K562 (cell line): ENCODE measurements around the gene DPP9. TPM values are rescaled to one million over a fixed set of nuclear protein-coding genes. Genes with fewer than 3 reads are reported as not detected.

Source experiments
- DNMT1 ChIP-seq: fragments of 450-650 bp; IDR thresholded peaks from 2 replicates; pipeline ENCODE4 v1.6.1; 2016; ENCODE audit warnings: antibody characterized with exemption, mild to moderate bottlenecking
- E2F6 ChIP-seq, 2 experiments: IDR thresholded peaks; 2 replicates each; pipeline ENCODE4 v1.6.1; 2011; ENCODE audit warnings: borderline replicate concordance in 1 of 2, control low read depth in 1 of 2, low read depth in 1 of 2, low read length in 1 of 2, mild to moderate bottlenecking in 1 of 2, mixed read lengths in 1 of 2, moderate library complexity in 1 of 2; ENCODE audit not compliant: insufficient read depth in 1 of 2, insufficient read length in 1 of 2, poor library complexity in 1 of 2, severe bottlenecking in 1 of 2; ENCODE audit errors: extremely low read depth in 1 of 2
- IFI16 ChIP-seq: fragments of 250-450 bp; sonication (Bioruptor Pico); IDR thresholded peaks from 2 replicates; pipeline ENCODE4 v2.1.2; 2022; ENCODE audit warnings: mild to moderate bottlenecking, inconsistent platforms
- LCOR ChIP-seq: sonication (generic); formaldehyde crosslinking; IDR thresholded peaks from 2 replicates; pipeline ENCODE4 v1.8.0; 2022; ENCODE audit warnings: mild to moderate bottlenecking, missing genetic modification reagents
- POLR3A ChIP-seq: IDR thresholded peaks from 2 replicates; pipeline ENCODE4 v1.6.1; 2011; ENCODE audit warnings: borderline replicate concordance, mild to moderate bottlenecking, moderate library complexity; ENCODE audit not compliant: insufficient read length, insufficient read depth; ENCODE audit errors: extremely low read depth
- ZFP30 ChIP-seq: fragments of 250-450 bp; sonication (Bioruptor Pico); IDR thresholded peaks from 2 replicates; pipeline ENCODE4 v1.8.0; 2022; ENCODE audit warnings: moderate library complexity, mild to moderate bottlenecking, inconsistent platforms, borderline replicate concordance
- ZNF212 ChIP-seq: fragments of 450-650 bp; formaldehyde crosslinking; IDR thresholded peaks from 2 replicates; pipeline ENCODE4 v1.4.0; 2020; ENCODE audit warnings: mild to moderate bottlenecking
- ZNF263 ChIP-seq: sonication (generic); formaldehyde crosslinking; IDR thresholded peaks from 2 replicates; pipeline ENCODE4 v1.8.0; 2022; ENCODE audit warnings: mild to moderate bottlenecking, missing genetic modification reagents, borderline replicate concordance
- ZNF431 ChIP-seq: sonication (generic); formaldehyde crosslinking; IDR thresholded peaks from 2 replicates; pipeline ENCODE4 v1.8.0; 2022; ENCODE audit warnings: mild to moderate bottlenecking, missing genetic modification reagents
- ZNF551 ChIP-seq: fragments of 250-450 bp; sonication (Bioruptor Pico); IDR thresholded peaks from 2 replicates; pipeline ENCODE4 v1.5.0; 2021; ENCODE audit warnings: mild to moderate bottlenecking, moderate library complexity
- polyA plus RNA-seq, 8 experiments: library from polyadenylated mRNA; depleted of rRNA in 4 of 8; stranded (reverse) in 5 of 8; unstranded in 3 of 8; fragments of >200 nt; fragmentation: Nextera tagmentation in 2 of 8; fragmentation: Illumina TruSeq in 1 of 8; extraction: Ambion mirVana in 2 of 8; extraction: Trizol in 1 of 8; gene quantifications; 2 replicates each; pipeline versions ENCODE4 v1.2.1 to v1.2.3, GENCODE V29; 2011 to 2014; ENCODE audit warnings: inconsistent platforms in 1 of 8, missing spikeins in 1 of 8
- total RNA-seq, 7 experiments: library from RNA; depleted of rRNA in 6 of 7; stranded (reverse); fragments of >200 nt in 6 of 7; fragmentation: Illumina TruSeq in 2 of 7; extraction: Trizol in 2 of 7; gene quantifications; 2 replicates each; pipeline versions ENCODE4 v1.2.1 to v1.2.3, GENCODE V29; 2011 to 2021; ENCODE audit warnings: low replicate concordance in 1 of 7
- TF ChIP-seq, protein P1 (sequence below): fragments of 150-350 bp; IDR thresholded peaks from 2 replicates; pipeline ENCODE4 v1.6.1; 2014; ENCODE audit warnings: low read depth, mild to moderate bottlenecking, low read length, borderline replicate concordance
- TF ChIP-seq, protein P2 (sequence below): fragments of 200-800 bp; sonication (Bioruptor generic); IDR thresholded peaks from 2 replicates; pipeline ENCODE4 v1.6.1; 2017; ENCODE audit warnings: missing genetic modification characterization, missing compliant biosample characterization
- TF ChIP-seq, protein P3 (sequence below): sonication (generic); formaldehyde crosslinking; IDR thresholded peaks from 2 replicates; pipeline ENCODE4 v1.9.0; 2022; ENCODE audit warnings: mild to moderate bottlenecking, missing genetic modification reagents
- TF ChIP-seq, protein P4 (sequence below): fragments of 250-450 bp; sonication (Bioruptor Pico); IDR thresholded peaks from 2 replicates; pipeline ENCODE4 v1.4.0; 2020; ENCODE audit warnings: mild to moderate bottlenecking, moderate library complexity

Gene DPP9
- total and polyA plus RNA-seq, 9 of the 15 experiments (the other 6 are each of a cell fraction or from before 2014, with no cell fraction given) = 0.90 to 66.7 (median 24.5) TPM

DNA sequence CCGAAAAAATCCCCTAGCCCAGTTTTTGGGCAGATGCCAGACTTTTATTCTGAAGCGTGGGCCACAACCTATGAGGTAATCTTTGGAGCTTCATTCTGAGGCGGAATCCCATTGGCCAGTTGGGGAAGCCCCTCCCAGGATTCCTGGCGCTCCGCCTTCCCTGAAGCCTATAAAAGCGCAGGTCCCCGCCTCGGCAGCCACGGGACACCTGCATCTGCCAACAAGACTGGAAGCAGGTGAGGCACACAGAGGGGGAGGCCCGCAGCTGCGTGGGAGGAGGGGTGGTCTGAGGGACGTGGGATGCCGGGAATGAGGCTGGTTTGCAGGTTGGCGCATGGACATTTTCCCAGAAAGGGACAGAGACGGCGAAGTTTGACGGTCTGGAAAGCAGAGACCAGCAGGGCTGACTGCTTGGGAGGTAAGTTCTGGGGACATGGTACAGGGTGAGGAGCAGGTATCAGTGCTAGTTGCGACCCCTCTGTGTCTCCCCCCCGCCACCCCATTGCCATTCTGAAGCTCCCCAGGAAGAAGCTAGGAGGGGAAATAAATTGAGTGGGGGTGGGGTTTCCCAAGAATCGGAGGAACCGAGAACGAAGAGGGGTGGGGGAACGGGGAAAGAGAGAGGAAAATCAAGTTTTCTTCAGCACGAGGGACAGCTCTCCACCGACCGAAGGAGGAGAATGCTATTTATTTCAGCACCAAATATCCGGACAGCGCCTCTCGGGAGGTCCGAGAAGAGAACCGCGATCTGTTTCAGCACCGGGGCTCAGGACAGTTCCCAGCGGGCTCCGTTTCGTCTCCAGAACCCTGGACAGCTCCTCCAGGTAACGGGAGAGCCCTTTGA, 45.5 kb upstream of the DPP9 start (continued):
- TF ChIP-seq, protein P1, sequence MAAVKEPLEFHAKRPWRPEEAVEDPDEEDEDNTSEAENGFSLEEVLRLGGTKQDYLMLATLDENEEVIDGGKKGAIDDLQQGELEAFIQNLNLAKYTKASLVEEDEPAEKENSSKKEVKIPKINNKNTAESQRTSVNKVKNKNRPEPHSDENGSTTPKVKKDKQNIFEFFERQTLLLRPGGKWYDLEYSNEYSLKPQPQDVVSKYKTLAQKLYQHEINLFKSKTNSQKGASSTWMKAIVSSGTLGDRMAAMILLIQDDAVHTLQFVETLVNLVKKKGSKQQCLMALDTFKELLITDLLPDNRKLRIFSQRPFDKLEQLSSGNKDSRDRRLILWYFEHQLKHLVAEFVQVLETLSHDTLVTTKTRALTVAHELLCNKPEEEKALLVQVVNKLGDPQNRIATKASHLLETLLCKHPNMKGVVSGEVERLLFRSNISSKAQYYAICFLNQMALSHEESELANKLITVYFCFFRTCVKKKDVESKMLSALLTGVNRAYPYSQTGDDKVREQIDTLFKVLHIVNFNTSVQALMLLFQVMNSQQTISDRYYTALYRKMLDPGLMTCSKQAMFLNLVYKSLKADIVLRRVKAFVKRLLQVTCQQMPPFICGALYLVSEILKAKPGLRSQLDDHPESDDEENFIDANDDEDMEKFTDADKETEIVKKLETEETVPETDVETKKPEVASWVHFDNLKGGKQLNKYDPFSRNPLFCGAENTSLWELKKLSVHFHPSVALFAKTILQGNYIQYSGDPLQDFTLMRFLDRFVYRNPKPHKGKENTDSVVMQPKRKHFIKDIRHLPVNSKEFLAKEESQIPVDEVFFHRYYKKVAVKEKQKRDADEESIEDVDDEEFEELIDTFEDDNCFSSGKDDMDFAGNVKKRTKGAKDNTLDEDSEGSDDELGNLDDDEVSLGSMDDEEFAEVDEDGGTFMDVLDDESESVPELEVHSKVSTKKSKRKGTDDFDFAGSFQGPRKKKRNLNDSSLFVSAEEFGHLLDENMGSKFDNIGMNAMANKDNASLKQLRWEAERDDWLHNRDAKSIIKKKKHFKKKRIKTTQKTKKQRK = no peak
- TF ChIP-seq, protein P2, sequence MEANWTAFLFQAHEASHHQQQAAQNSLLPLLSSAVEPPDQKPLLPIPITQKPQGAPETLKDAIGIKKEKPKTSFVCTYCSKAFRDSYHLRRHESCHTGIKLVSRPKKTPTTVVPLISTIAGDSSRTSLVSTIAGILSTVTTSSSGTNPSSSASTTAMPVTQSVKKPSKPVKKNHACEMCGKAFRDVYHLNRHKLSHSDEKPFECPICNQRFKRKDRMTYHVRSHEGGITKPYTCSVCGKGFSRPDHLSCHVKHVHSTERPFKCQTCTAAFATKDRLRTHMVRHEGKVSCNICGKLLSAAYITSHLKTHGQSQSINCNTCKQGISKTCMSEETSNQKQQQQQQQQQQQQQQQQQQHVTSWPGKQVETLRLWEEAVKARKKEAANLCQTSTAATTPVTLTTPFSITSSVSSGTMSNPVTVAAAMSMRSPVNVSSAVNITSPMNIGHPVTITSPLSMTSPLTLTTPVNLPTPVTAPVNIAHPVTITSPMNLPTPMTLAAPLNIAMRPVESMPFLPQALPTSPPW = peak; percentile 66
- TF ChIP-seq LCOR (CRISPR knock-in tag) = peak; percentile 100
- TF ChIP-seq, protein P3, sequence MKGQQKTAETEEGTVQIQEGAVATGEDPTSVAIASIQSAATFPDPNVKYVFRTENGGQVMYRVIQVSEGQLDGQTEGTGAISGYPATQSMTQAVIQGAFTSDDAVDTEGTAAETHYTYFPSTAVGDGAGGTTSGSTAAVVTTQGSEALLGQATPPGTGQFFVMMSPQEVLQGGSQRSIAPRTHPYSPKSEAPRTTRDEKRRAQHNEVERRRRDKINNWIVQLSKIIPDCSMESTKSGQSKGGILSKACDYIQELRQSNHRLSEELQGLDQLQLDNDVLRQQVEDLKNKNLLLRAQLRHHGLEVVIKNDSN = peak; percentile 58
- TF ChIP-seq E2F6 (IDR thresholded peaks at IDR 0.05; ENCODE audit: borderline replicate concordance in 1 of 2, extremely low read depth in 1 of 2, insufficient read depth in 1 of 2, insufficient read length in 1 of 2, low read depth in 1 of 2, low read length in 1 of 2, poor library complexity in 1 of 2, severe bottlenecking in 1 of 2) = no peak
- no peak for TF ChIP-seq ZNF212 (CRISPR knock-in tag)
- TF ChIP-seq ZNF431 (CRISPR knock-in tag) = peak; percentile 94
- 0 out of 2 replicates have a peak, but pooled peaks have one; percentile 17 for TF ChIP-seq IFI16
- no peak for TF ChIP-seq DNMT1
- TF ChIP-seq, protein P4, sequence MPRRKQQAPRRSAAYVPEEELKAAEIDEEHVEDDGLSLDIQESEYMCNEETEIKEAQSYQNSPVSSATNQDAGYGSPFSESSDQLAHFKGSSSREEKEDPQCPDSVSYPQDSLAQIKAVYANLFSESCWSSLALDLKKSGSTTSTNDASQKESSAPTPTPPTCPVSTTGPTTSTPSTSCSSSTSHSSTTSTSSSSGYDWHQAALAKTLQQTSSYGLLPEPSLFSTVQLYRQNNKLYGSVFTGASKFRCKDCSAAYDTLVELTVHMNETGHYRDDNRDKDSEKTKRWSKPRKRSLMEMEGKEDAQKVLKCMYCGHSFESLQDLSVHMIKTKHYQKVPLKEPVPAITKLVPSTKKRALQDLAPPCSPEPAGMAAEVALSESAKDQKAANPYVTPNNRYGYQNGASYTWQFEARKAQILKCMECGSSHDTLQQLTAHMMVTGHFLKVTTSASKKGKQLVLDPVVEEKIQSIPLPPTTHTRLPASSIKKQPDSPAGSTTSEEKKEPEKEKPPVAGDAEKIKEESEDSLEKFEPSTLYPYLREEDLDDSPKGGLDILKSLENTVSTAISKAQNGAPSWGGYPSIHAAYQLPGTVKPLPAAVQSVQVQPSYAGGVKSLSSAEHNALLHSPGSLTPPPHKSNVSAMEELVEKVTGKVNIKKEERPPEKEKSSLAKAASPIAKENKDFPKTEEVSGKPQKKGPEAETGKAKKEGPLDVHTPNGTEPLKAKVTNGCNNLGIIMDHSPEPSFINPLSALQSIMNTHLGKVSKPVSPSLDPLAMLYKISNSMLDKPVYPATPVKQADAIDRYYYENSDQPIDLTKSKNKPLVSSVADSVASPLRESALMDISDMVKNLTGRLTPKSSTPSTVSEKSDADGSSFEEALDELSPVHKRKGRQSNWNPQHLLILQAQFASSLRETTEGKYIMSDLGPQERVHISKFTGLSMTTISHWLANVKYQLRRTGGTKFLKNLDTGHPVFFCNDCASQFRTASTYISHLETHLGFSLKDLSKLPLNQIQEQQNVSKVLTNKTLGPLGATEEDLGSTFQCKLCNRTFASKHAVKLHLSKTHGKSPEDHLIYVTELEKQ (CRISPR knock-in tag) = 0 out of 2 replicates have a peak, but pooled peaks have one; percentile 35
- TF ChIP-seq ZNF263 (CRISPR knock-in tag) = peak; percentile 95
- no peak for TF ChIP-seq ZNF551 (CRISPR knock-in tag)
- no peak for TF ChIP-seq ZFP30
- no peak for TF ChIP-seq POLR3A
